GM12878 (cell line): ENCODE measurements around the gene UMAD1. TPM values are rescaled to one million over a fixed set of nuclear protein-coding genes. Genes with fewer than 3 reads are reported as not detected.

ENCODE experiments used
- ATAC-seq: fragments of 200-7000 bp; cut with Tn5 transposase; 3 replicates; pipeline ENCODE4 v1.9.1; 2020; ENCODE audit warnings: mild to moderate bottlenecking, moderate library complexity
- BruUV-seq: library from RNA; stranded (reverse); fragments of 400-500 nt; replicated peaks from 2 replicates; lab custom pipeline; 2021; lab: Mats Ljungman, UMichigan
- CTCF ChIA-PET: fragments of 300-600 bp; sonication (Branson Sonifier 250); formaldehyde crosslinking; extraction: SDS; loops from one replicate; lab custom pipeline; 2021; ENCODE audit warnings: inconsistent platforms; lab: Yijun Ruan, JAX
- POLR2A ChIA-PET: fragments of 350-600 bp; formaldehyde crosslinking; extraction: SDS; loops from one replicate; lab custom pipeline; 2021; ENCODE audit warnings: inconsistent platforms; lab: Charles Lee
- RAD21 ChIA-PET: fragments of 300-600 bp; sonication (Branson Sonifier 250); formaldehyde crosslinking; loops from one replicate; lab custom pipeline; 2023; ENCODE audit warnings: antibody characterized with exemption; ENCODE audit not compliant: unreplicated experiment; lab: Charles Lee
- SMC1A ChIA-PET: fragments of 300-600 bp; sonication (Branson Sonifier 250); formaldehyde crosslinking; loops from one replicate; lab custom pipeline; 2023; ENCODE audit not compliant: unreplicated experiment, uncharacterized antibody; lab: Charles Lee
- DNase-seq: peaks from one replicate; pipeline ENCODE4 v3.0.0-alpha.2; 2011; ENCODE audit warnings: low read depth, low spot score
- FAIRE-seq: peaks from 3 replicates; lab custom pipeline; 2011; peaks lifted over from hg19 to GRCh38; lab: Jason Lieb, UNC
- H2AFZ ChIP-seq: 2 replicates; pipeline ENCODE4 v1.6.0; 2011; ENCODE audit warnings: low read depth, low read length, control low read depth; ENCODE audit not compliant: control insufficient read depth
- H3K27ac ChIP-seq: 2 replicates; pipeline ENCODE4 v1.5.1; 2011; ENCODE audit warnings: control low read depth; ENCODE audit not compliant: control insufficient read depth, insufficient read depth
- H3K27me3 ChIP-seq, 2 experiments: replicated peaks in 1 of 2; 2 replicates each; pipeline versions ENCODE4 v1.6.0 to v1.6.1; 2011; ENCODE audit warnings: low read length in 1 of 2; ENCODE audit not compliant: control insufficient read depth in 2 of 2, insufficient read depth in 2 of 2
- H3K36me3 ChIP-seq, 2 experiments: 2 replicates each; pipeline ENCODE4 v1.5.1; 2011; ENCODE audit warnings: low read length in 1 of 2; ENCODE audit not compliant: control insufficient read depth in 2 of 2, insufficient read depth in 2 of 2
- H3K4me1 ChIP-seq: 2 replicates; pipeline ENCODE4 v1.6.1; 2011; ENCODE audit warnings: mild to moderate bottlenecking, low read length, moderate library complexity, mixed read lengths; ENCODE audit not compliant: control insufficient read depth, insufficient read depth
- H3K4me2 ChIP-seq: 2 replicates; pipeline ENCODE4 v1.6.0; 2011; ENCODE audit warnings: control low read depth; ENCODE audit not compliant: control insufficient read depth, insufficient read depth
- H3K4me3 ChIP-seq: fragments of 200-600 bp; sonication (generic); 2 replicates; pipeline ENCODE4 v1.5.1; 2016
- H3K79me2 ChIP-seq: 2 replicates; pipeline ENCODE4 v1.6.0; 2011; ENCODE audit warnings: low read length; ENCODE audit not compliant: control insufficient read depth, insufficient read depth
- H3K9ac ChIP-seq: 2 replicates; pipeline ENCODE4 v1.8.0; 2011; ENCODE audit warnings: low read length, control low read depth, mixed read lengths; ENCODE audit not compliant: control insufficient read depth, insufficient read depth
- H3K9me3 ChIP-seq: replicated peaks from 3 replicates; pipeline ENCODE4 v1.5.1; 2011; ENCODE audit warnings: mild to moderate bottlenecking, low read length; ENCODE audit not compliant: control insufficient read depth, insufficient read depth
- H4K20me1 ChIP-seq: 2 replicates; pipeline ENCODE4 v1.6.0; 2011; ENCODE audit not compliant: control insufficient read depth, insufficient read depth
- CBX3 ChIP-seq: fragments of 200-600 bp; sonication (generic); IDR thresholded peaks from 2 replicates; pipeline ENCODE4 v1.6.1; 2016; ENCODE audit warnings: low read depth, borderline replicate concordance
- IKZF2 ChIP-seq, 2 experiments: fragments of 450-650 bp; IDR thresholded peaks; 2 replicates each; pipeline ENCODE4 v1.6.1; 2017; ENCODE audit warnings: mild to moderate bottlenecking in 2 of 2, moderate library complexity in 2 of 2
- IRF4 ChIP-seq: IDR thresholded peaks from 2 replicates; pipeline ENCODE4 v1.6.1; 2011; ENCODE audit warnings: low read depth, low read length
- JUNB ChIP-seq: IDR thresholded peaks from 2 replicates; pipeline ENCODE4 v1.6.1; 2016; ENCODE audit warnings: antibody characterized with exemption, mild to moderate bottlenecking
- MEF2B ChIP-seq: fragments of 450-650 bp; IDR thresholded peaks from 2 replicates; pipeline ENCODE4 v1.6.1; 2018; ENCODE audit warnings: mild to moderate bottlenecking, moderate library complexity; ENCODE audit not compliant: partially characterized antibody, poor library complexity, severe bottlenecking
- POLR2AphosphoS5 ChIP-seq: IDR thresholded peaks from 2 replicates; pipeline ENCODE4 v1.6.1; 2011; ENCODE audit warnings: mild to moderate bottlenecking, low read length, inconsistent platforms
- RAD51 ChIP-seq: fragments of 450-650 bp; IDR thresholded peaks from 2 replicates; pipeline ENCODE4 v1.6.1; 2016; ENCODE audit warnings: moderate library complexity, mild to moderate bottlenecking, inconsistent platforms
- RB1 ChIP-seq: fragments of 450-650 bp; formaldehyde crosslinking; IDR thresholded peaks from 2 replicates; pipeline ENCODE4 v1.6.1; 2017; ENCODE audit warnings: mild to moderate bottlenecking, borderline replicate concordance
- RELA ChIP-seq: fragments of 450-650 bp; IDR thresholded peaks from 2 replicates; pipeline ENCODE4 v1.8.0; 2014; ENCODE audit warnings: borderline replicate concordance; ENCODE audit not compliant: partially characterized antibody
- SMC3 ChIP-seq: IDR thresholded peaks from 2 replicates; pipeline ENCODE4 v1.6.1; 2011; ENCODE audit warnings: low read length, improper control_type of control experiment, borderline replicate concordance
- SRF ChIP-seq, 2 experiments: IDR thresholded peaks; 2 replicates each; pipeline ENCODE4 v1.6.1; 2011; ENCODE audit warnings: low read depth in 2 of 2, low read length in 2 of 2, mild to moderate bottlenecking in 1 of 2, moderate library complexity in 1 of 2
- ZNF207 ChIP-seq: fragments of 450-650 bp; IDR thresholded peaks from 2 replicates; pipeline ENCODE4 v1.6.1; 2014; ENCODE audit warnings: antibody characterized with exemption, mild to moderate bottlenecking, borderline replicate concordance
- WGBS: methylation state at CpG from one replicate; pipeline ENCODE4 v1.1.6; 2016; ENCODE audit warnings: low lambda C conversion rate; ENCODE audit not compliant: insufficient replicate concordance, insufficient coverage; ENCODE audit errors: missing lambda C conversion rate; 5-methylcytosine and 5-hydroxymethylcytosine counted together
- in situ Hi-C: fragments of 300-500 bp; cut with MboI; formaldehyde crosslinking; loops from 9 replicates; pipeline ENCODE4 v1.14.3; 2018; ENCODE audit warnings: mixed read lengths
- intact Hi-C: fragments of 100-400 bp; cut with micrococcal nuclease; formaldehyde crosslinking; loops from one replicate; pipeline ENCODE4 v1.14.2; 2022; ENCODE audit not compliant: unreplicated experiment
- polyA plus RNA-seq, 11 experiments: library from polyadenylated mRNA; depleted of rRNA in 4 of 11; unstranded in 6 of 11; stranded (reverse) in 5 of 11; fragments of >200 nt; fragmentation: Nextera tagmentation in 4 of 11; fragmentation: Illumina TruSeq in 1 of 11; extraction: Ambion mirVana in 4 of 11; extraction: Trizol in 1 of 11; gene quantifications; 1 replicate in 1 of 11; 2 replicates in 10 of 11; pipeline versions ENCODE4 v1.2.1 to v1.2.3, GENCODE V29; 2011 to 2016; ENCODE audit warnings: inconsistent platforms in 2 of 11, missing spikeins in 2 of 11, low read depth in 1 of 11
- total RNA-seq, 4 experiments: library from RNA; depleted of rRNA in 3 of 4; stranded (reverse); fragments of >200 nt in 3 of 4; fragmentation: Illumina TruSeq in 1 of 4; extraction: Trizol in 1 of 4; gene quantifications; 2 replicates each; pipeline versions ENCODE4 v1.2.1 to v1.2.3, GENCODE V29; 2013 to 2021
- TF ChIP-seq, protein P1 (sequence below): fragments of 450-650 bp; IDR thresholded peaks from 2 replicates; pipeline ENCODE4 v1.6.1; 2016; ENCODE audit warnings: mild to moderate bottlenecking
- TF ChIP-seq, protein P2 (sequence below): IDR thresholded peaks from 2 replicates; pipeline ENCODE4 v1.6.1; 2012; ENCODE audit warnings: low read depth, low read length, improper control_type of control experiment
- TF ChIP-seq, protein P3 (sequence below): fragments of 450-650 bp; formaldehyde crosslinking; IDR thresholded peaks from 2 replicates; pipeline ENCODE4 v1.4.0; 2020; ENCODE audit warnings: mild to moderate bottlenecking, moderate library complexity

UMAD1 gene
- total and polyA plus RNA-seq, 10 of the 15 experiments (the other 5 are each of a cell fraction or from before 2014, with no cell fraction given), result 6.0 to 28.6 (median 9.3) TPM

GRCh38 chr7:7628476-7628875, 12.1 kb upstream of the UMAD1 start:
- Histone ChIP-seq H3K9ac (no peak overlapping the region), H2AFZ (no peak overlapping the region), H3K36me3 (no peaks in the 10 kb centered on the region), H3K4me3 (no peak overlapping the region), H3K27ac (no peak overlapping the region), H3K27me3 (no peaks in the 10 kb centered on the region), H3K4me1 (no peaks in the 10 kb centered on the region), H3K9me3 (no peaks in the 10 kb centered on the region; the same call in 2 of the 3 replicates), H3K79me2 (no peaks in the 10 kb centered on the region), H4K20me1 (no peaks in the 10 kb centered on the region), H3K4me2 (no peak overlapping the region)
- CTCF ChIA-PET, result interaction anchor here (0.5 kb wide), 1 partner anchor 576 kb away, joined by 3 read pairs; no protein-coding TSS in a partner anchor
- WGBS, result 40% methylated on average over 1 of the region's 1 CpG
- POLR2A ChIA-PET, result no interaction called here
- ATAC-seq (no peak), FAIRE-seq (no peak), DNase-seq (no peak)
- RAD21 ChIA-PET, result no interaction called here
- TF ChIP-seq RELA (no peak), CBX3 (no peak), POLR2AphosphoS5 (no peak), IKZF2 (IDR thresholded peaks at IDR 0.05) (no peak), RB1 (no peak), ZNF207 (no peak), MEF2B (no peak), IRF4 (no peak), SMC3 (no peak), JUNB (no peak), RAD51 (no peak), SRF (IDR thresholded peaks at IDR 0.05; ENCODE audit: low read depth in 2 of 2, low read length in 2 of 2) (no peak)
- TF ChIP-seq, protein P1, sequence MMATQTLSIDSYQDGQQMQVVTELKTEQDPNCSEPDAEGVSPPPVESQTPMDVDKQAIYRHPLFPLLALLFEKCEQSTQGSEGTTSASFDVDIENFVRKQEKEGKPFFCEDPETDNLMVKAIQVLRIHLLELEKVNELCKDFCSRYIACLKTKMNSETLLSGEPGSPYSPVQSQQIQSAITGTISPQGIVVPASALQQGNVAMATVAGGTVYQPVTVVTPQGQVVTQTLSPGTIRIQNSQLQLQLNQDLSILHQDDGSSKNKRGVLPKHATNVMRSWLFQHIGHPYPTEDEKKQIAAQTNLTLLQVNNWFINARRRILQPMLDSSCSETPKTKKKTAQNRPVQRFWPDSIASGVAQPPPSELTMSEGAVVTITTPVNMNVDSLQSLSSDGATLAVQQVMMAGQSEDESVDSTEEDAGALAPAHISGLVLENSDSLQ, result no peak
- TF ChIP-seq, protein P2, sequence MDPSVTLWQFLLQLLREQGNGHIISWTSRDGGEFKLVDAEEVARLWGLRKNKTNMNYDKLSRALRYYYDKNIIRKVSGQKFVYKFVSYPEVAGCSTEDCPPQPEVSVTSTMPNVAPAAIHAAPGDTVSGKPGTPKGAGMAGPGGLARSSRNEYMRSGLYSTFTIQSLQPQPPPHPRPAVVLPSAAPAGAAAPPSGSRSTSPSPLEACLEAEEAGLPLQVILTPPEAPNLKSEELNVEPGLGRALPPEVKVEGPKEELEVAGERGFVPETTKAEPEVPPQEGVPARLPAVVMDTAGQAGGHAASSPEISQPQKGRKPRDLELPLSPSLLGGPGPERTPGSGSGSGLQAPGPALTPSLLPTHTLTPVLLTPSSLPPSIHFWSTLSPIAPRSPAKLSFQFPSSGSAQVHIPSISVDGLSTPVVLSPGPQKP, result no peak
- TF ChIP-seq, protein P3, sequence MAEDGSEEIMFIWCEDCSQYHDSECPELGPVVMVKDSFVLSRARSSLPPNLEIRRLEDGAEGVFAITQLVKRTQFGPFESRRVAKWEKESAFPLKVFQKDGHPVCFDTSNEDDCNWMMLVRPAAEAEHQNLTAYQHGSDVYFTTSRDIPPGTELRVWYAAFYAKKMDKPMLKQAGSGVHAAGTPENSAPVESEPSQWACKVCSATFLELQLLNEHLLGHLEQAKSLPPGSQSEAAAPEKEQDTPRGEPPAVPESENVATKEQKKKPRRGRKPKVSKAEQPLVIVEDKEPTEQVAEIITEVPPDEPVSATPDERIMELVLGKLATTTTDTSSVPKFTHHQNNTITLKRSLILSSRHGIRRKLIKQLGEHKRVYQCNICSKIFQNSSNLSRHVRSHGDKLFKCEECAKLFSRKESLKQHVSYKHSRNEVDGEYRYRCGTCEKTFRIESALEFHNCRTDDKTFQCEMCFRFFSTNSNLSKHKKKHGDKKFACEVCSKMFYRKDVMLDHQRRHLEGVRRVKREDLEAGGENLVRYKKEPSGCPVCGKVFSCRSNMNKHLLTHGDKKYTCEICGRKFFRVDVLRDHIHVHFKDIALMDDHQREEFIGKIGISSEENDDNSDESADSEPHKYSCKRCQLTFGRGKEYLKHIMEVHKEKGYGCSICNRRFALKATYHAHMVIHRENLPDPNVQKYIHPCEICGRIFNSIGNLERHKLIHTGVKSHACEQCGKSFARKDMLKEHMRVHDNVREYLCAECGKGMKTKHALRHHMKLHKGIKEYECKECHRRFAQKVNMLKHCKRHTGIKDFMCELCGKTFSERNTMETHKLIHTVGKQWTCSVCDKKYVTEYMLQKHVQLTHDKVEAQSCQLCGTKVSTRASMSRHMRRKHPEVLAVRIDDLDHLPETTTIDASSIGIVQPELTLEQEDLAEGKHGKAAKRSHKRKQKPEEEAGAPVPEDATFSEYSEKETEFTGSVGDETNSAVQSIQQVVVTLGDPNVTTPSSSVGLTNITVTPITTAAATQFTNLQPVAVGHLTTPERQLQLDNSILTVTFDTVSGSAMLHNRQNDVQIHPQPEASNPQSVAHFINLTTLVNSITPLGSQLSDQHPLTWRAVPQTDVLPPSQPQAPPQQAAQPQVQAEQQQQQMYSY, result no peak
- intact Hi-C loops (no loop called here), in situ Hi-C loops (no loop called here)
- no TSS peak for BruUV-seq
- SMC1A ChIA-PET, result no interaction called here
